RWPE2 (cell line): ENCODE results near the gene RIC8B.
A peak's percentile ranks its signal among the peaks of the same experiment; 100 is the strongest.

ENCODE experiments used
- ATAC-seq: fragments of 200-7000 bp; cut with Tn5 transposase; 3 replicates; pipeline ENCODE4 v1.9.1; 2021; ENCODE audit warnings: low read depth
- DNase-seq: peaks from one replicate; pipeline ENCODE4 v3.0.0-alpha.2; 2020; ENCODE audit warnings: low spot score
- H3K27ac ChIP-seq: fragments of 450-650 bp; 2 replicates; pipeline ENCODE4 v1.5.1; 2017; ENCODE audit warnings: mild to moderate bottlenecking; ENCODE audit not compliant: poor library complexity, severe bottlenecking
- H3K27me3 ChIP-seq: fragments of 250-450 bp; sonication (Bioruptor Pico); 2 replicates; pipeline ENCODE4 v1.5.1; 2021; ENCODE audit warnings: mild to moderate bottlenecking, moderate library complexity; ENCODE audit not compliant: insufficient read depth, poor library complexity, severe bottlenecking
- H3K36me3 ChIP-seq: fragments of 250-450 bp; sonication (Bioruptor Pico); 2 replicates; pipeline ENCODE4 v1.5.1; 2020; ENCODE audit warnings: low read depth, mild to moderate bottlenecking, moderate library complexity
- H3K4me1 ChIP-seq: fragments of 250-450 bp; sonication (Bioruptor Pico); 2 replicates; pipeline ENCODE4 v1.5.1; 2021; ENCODE audit warnings: mild to moderate bottlenecking, moderate library complexity; ENCODE audit not compliant: insufficient read depth, poor library complexity, severe bottlenecking
- H3K4me3 ChIP-seq: fragments of 250-450 bp; sonication (Bioruptor Pico); 2 replicates; pipeline ENCODE4 v1.5.1; 2021; ENCODE audit warnings: mild to moderate bottlenecking, moderate library complexity; ENCODE audit not compliant: severe bottlenecking
- H3K9me3 ChIP-seq: fragments of 250-450 bp; sonication (Bioruptor Pico); 2 replicates; pipeline ENCODE4 v1.5.1; 2021; ENCODE audit warnings: mild to moderate bottlenecking, moderate library complexity; ENCODE audit not compliant: severe bottlenecking
- TF ChIP-seq, protein P1 (sequence below): fragments of 450-650 bp; IDR thresholded peaks from one replicate; pipeline ENCODE4 v1.5.1; 2017; ENCODE audit warnings: mild to moderate bottlenecking, moderate library complexity; ENCODE audit not compliant: poor library complexity, severe bottlenecking

Gene RIC8B

DNA sequence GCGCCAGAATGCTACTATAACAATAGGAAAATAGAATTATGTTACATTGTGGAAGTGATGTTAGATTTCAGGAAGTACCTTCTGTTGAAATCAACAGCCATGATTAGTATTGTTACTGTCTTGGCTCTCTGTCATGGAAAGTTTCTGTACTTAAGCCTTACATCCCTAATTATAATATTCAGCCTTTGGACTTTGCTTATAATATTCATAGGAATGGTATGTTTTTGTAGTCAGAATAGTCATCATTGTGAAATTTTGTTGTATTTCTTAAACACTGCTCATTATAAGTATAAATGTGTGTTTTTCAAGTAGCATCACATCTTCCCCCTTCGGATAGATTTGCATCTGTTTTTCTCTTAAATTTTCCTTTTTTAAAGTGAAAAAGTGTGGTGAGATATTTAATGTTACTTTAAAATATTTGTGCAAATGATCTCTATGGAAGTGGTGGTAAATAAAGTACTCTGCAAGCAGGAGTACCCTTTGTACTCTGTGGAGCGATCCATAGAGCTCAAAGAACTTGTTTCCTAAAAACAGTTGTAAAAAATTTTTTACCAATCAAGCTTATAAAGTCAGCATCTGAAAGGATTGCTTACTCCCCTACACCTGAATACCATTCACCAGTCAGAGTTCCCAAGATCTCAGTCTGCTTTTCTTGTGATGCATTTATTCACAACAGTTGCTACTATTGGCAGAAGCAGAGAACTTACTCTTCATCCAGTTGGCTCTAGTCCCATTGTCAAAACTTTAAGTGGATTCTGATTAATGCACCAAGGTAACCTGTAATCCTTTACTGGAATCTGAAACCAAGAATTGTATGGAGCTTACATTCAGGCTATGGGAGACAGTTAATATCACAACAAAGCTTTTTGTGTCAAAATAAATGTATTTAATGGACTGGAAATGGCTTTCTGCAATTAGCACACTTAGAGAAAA is 87.8 kb downstream of the RIC8B start:
- TF ChIP-seq, protein P1, sequence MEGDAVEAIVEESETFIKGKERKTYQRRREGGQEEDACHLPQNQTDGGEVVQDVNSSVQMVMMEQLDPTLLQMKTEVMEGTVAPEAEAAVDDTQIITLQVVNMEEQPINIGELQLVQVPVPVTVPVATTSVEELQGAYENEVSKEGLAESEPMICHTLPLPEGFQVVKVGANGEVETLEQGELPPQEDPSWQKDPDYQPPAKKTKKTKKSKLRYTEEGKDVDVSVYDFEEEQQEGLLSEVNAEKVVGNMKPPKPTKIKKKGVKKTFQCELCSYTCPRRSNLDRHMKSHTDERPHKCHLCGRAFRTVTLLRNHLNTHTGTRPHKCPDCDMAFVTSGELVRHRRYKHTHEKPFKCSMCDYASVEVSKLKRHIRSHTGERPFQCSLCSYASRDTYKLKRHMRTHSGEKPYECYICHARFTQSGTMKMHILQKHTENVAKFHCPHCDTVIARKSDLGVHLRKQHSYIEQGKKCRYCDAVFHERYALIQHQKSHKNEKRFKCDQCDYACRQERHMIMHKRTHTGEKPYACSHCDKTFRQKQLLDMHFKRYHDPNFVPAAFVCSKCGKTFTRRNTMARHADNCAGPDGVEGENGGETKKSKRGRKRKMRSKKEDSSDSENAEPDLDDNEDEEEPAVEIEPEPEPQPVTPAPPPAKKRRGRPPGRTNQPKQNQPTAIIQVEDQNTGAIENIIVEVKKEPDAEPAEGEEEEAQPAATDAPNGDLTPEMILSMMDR, result no peak
- Histone ChIP-seq H3K9me3 (no peaks in the 10 kb centered on the region), H3K4me3 (no peak overlapping the region), H3K27me3 (no peaks in the 10 kb centered on the region), H3K4me1 (peaks cover 9% of the 10 kb centered on the region), H3K27ac (no peak overlapping the region), H3K36me3 (peaks cover 18% of the 10 kb centered on the region)
- ATAC-seq (peak; percentile 65), DNase-seq (no peak)

DNA sequence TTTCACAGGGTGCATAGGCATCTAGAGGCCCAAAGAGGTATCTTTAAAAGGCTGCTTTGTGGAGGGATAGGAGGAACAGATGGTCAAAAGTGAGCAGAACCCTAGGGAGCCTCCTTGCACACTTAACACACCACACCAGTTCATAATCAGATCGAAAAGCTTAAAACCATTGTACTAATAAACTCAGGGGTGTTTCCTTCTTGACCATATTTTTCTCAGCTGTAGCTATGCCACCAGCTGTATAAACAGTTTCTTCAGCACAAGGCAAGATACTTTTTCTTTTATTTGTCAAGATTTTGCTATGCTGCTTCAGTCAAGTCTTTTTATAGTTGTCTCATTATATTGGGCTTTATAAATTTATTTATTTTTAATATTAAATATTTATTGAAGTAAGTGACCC is 88.7 kb downstream of the RIC8B start:
- Histone ChIP-seq H3K27ac (no peak overlapping the region), H3K27me3 (no peaks in the 10 kb centered on the region), H3K4me3 (no peak overlapping the region), H3K9me3 (no peaks in the 10 kb centered on the region), H3K4me1 (peaks cover 9% of the 10 kb centered on the region), H3K36me3 (peaks cover 18% of the 10 kb centered on the region)
- ATAC-seq (no peak), DNase-seq (no peak)
- TF ChIP-seq, protein P1, result no peak

DNA sequence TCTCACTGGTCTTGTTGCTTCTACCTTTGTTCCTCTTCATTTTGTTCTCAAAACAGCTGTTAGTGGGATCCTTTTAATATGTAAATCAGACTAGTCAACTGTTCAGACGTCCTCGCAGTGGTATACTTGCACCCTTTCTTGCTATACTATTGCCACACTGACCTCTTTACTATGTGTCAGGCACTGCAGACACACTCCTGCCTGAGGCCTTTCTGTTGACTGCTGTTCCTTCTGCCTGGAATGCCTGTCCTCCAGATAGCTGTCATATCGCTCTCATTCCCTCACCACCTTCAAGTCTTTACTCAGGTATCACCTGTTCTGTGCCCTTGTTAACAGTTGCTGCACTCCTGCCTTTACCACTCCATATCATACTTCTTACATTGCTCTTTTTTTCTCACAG is 91.2 kb downstream of the RIC8B start:
- ATAC-seq (no peak), DNase-seq (no peak)
- H3K4me3 ChIP-seq, result no peak overlapping the region
- H3K27ac ChIP-seq, result no peak overlapping the region
- no peaks in the 10 kb centered on the region for H3K27me3 ChIP-seq
- no peaks in the 10 kb centered on the region for H3K9me3 ChIP-seq
- peaks cover 9% of the 10 kb centered on the region; the same call in 1 of the 2 replicates for H3K36me3 ChIP-seq
- peaks cover 9% of the 10 kb centered on the region for H3K4me1 ChIP-seq
- TF ChIP-seq, protein P1, result no peak

DNA sequence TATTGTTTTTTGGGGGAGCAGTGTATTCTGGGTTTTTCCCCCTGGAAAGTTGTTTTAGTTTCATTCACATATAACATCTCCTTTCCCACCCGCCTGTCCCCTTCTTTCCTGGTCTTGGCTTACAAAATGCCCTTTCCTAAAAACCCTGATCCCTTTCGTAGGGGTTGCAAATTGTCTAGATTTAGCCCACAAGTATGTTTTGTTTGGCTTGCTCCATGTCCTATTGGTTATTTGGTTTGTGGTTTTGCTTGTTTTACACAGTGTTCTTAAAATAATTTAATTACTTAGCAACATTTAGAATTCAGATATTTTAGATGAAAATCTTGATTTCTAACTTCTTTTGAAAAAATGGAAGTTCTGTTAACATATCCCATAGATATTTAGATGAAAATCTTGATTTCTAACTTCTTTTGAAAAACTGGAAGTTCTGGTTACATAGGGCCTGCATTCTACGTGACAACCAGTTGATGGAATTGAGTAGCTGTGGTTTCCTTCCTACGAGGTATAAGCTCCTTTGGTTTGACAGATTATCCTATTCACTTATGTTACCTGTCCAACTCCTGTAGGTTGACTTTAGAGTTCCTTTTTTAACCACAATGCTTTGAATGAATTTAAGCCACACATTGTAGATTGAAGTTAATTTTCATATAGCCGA is 92.1 kb downstream of the RIC8B start:
- Histone ChIP-seq H3K36me3 (peaks cover 2% of the 10 kb centered on the region; the same call in 1 of the 2 replicates), H3K27me3 (no peaks in the 10 kb centered on the region), H3K9me3 (no peaks in the 10 kb centered on the region), H3K4me3 (no peak overlapping the region), H3K4me1 (peaks cover 7% of the 10 kb centered on the region), H3K27ac (no peak overlapping the region)
- DNase-seq (no peak), ATAC-seq (no peak)
- TF ChIP-seq, protein P1, result no peak
